Stimulated activated CD4-positive, alpha-beta T cell treated with anti-CD3 and anti-CD28 coated beads, Interleukin-15, amount 100 ng/mL, for 1 hour (primary cell): ENCODE results near the gene OR6C2.
"Not testable (repeated sequence)": the region's sequence is repeated elsewhere in the genome, so short reads cannot be mapped to it uniquely, and the experiment has no call there.

Experiments
- DNase-seq, 2 donors: peaks; one replicate each; pipeline ENCODE4 v3.0.0-alpha.2; 2020; ENCODE audit warnings: low read depth in 1 of 2, low spot score in 1 of 2

OR6C2 gene

DNA sequence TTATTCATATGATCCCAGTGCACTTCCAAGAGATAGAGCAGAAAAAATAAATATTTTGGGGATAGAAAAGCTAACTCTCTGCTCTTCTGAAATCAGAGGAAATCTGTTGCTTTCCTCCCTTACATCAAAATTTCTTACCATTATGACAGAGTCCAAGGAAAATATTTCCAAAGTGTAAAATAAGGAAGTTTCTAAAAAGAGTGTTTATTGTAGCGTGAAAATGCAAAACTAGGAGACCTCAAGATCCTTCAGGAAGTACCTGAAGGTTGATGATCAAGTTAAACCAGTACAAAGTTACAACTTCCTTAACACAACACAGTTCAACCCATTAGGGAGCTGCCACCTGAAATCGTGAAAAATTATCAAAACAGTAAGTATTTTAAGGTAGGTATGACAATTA, at the start of gene OR6C2:
Gene OR6C2, plus strand, starts transcription at position 301 of the 400 bp plus-strand sequence. CDS start 8,138 bp downstream, outside the sequence.
- no peak for DNase-seq

DNA sequence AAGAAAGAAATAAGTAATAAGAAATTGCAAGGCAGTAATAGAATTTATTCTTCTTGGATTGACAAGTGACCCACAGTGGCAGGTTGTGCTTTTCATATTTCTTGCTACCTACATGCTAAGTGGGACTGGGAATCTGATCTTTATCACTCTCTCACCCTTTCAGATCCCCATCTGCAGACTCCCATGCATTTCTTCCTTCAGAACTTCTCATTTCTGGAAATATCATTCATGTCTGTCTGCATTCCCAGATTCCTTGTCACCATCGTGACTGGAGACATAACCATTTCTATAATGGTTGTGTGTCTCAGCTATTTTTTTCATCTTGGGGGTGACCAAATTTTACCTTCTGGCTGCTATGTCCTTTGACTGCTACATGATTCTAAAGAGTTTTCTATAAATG, 47.5 kb upstream of the OR6C2 start:
- DNase-seq: no peak

DNA sequence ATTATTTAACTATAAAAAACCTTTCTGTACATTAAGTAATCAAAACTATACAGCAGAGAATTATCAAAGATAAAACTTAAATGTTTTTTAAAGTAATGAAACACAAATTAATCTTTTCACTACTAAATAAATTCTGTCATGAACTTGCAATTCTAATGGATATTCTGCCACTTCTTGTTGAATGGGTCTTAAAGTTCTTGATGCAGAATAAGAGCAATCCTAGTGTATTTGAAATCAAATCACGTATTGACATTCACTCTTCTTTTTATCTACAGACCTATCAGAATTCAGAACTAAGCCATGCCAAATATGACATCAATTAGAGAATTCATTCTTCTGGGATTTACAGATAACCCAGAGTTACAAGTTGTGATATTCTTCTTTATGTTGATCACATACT, 43.6 kb upstream of the OR6C2 start, which contains the start of gene OR6C65:
Gene OR6C65, plus strand, starts transcription at position 301 of the 400 bp plus-strand sequence. Its CDS starts 0 bp downstream, at position 301.
- no peak for DNase-seq

DNA sequence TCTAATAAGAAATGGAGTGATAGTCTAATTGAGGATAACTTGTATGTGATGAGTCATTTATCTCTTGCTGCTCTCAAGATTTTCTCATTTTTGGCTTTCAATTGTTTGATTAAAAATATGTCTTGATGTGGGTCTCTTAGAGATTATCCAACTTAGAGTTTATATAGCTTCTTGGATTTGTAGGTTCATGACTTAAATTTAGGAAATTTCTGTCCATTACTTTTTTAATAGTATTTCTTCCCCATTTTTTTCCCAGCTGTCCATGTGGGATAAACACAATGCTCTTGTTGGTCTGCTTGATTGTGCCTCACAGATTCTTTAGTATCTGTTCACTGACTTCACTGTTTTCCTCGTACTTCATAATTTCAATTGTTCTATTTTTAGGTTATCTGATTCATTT, 36.0 kb upstream of the OR6C2 start:
- no peak for DNase-seq

DNA sequence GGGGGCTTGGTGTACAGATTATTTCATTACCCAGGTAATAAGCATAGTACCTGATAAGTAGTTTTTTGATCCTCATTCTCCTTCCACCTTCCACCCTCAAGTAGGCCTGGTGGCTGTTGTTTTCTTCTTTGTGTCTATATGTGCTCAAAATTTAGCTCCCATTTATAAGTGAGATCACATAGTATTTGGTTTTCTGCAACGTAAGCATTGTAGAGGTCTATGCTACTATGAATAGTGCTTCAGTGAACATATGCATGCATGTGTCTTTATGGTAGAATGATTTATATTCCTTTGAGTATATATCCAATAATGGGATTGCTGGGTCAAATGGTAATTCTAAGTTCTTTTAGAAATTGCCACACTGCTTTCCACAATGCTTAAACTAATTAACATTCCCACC, 34.7 kb upstream of the OR6C2 start:
- not testable (repeated sequence) for DNase-seq

GRCh38 chr12:55412138-55412537, 31.7 kb upstream of the OR6C2 start:
- not testable (repeated sequence) for DNase-seq

GRCh38 chr12:55413498-55414388, 30.1 kb upstream of the OR6C2 start:
- not testable (repeated sequence) for DNase-seq

GRCh38 chr12:55414396-55414823, 29.5 kb upstream of the OR6C2 start:
- DNase-seq: not testable (repeated sequence)

- DNase-seq: not testable (repeated sequence)
Observed at GRCh38 chr12:55414889-55415288, 29.0 kb upstream of the OR6C2 start.

DNA sequence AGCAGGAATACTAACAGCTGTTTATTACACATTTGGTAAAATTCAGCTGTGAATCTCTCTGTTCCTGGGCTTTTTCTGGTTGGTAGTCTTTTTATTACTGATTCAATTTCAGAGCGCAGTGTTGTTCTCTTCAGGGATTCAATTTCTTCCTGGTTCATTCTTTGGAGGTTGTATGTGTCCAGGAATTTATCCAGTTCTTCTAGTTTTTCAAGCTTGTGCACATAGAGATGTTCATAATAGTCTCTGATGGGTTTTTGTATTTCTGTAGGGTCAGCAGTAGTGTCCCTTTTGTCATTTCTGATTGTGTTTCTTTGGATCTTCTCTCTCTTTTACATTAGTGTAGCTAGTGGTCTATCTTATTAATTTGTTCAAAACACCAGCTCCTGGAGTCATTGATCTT, 26.9 kb upstream of the OR6C2 start:
- DNase-seq: no peak

- DNase-seq: no peak
Observed at GRCh38 chr12:55420307-55420962, 23.4 kb upstream of the OR6C2 start.

GRCh38 chr12:55425954-55426353, 17.9 kb upstream of the OR6C2 start, which contains the start of gene OR6C76:
Gene OR6C76 (plus strand): TSS chr12:55426254. CDS start chr12:55426254, 0 bp downstream.
- no peak for DNase-seq

GRCh38 chr12:55428331-55429243, 15.3 kb upstream of the OR6C2 start:
- no peak for DNase-seq

DNA sequence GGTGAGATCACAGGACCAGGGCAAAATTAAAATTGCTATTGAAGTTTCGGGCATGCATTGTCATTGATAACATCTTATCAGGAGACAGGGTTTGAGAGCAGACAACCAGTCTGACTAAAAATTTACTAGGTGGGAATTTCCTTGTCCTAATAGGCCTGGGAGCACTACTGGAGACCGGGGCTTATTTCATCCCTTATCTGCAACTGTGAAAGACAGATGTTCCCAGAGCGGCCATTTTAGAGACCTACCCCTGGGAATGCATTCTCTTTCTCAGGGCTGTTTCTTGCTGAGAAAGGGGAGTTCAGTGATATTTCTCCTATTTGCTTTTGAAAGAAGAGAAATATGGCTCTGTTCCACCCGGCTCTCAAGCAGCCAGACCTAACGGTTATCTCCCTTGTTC, 2.6 kb upstream of the OR6C2 start:
- DNase-seq: not testable (repeated sequence)

DNA sequence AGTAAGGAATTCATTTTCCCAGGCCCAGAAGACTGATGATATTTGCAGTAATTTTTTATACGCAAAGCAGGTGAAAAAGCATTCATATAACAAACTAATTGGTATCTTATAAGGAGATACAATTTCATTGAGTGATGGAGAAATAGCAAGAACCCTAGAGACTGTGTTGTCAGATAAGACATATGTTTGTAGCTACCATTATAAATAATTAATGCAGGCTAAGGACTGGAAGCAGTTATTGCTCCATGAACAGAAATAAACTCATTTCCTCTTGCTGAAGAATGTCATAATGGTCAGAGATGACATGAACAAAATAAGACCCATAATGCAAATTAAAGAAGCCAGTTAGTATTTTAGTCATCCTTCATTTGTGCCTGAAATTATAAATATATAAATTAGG, 1.5 kb downstream of the OR6C2 start:
- no peak for DNase-seq

DNA sequence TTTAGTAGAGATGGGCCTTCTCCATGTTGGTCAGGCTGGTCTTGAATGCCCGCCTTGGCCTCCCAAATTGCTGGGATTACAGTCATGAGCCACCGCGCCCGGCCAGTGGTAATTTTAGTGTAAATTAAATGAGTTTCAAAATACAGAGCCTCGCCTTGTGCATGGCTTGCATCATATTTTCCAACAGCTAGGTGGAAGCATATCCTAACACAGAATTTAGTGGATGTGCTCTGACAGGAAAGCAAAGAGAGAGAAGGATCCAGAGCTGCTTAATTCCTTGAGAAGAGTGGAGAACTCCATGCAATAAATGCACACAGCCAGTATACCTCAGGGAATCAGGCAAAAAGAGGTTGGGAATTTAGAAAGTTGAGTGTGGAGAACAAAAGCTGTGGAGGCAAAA, 2.5 kb downstream of the OR6C2 start:
- no peak for DNase-seq

DNA sequence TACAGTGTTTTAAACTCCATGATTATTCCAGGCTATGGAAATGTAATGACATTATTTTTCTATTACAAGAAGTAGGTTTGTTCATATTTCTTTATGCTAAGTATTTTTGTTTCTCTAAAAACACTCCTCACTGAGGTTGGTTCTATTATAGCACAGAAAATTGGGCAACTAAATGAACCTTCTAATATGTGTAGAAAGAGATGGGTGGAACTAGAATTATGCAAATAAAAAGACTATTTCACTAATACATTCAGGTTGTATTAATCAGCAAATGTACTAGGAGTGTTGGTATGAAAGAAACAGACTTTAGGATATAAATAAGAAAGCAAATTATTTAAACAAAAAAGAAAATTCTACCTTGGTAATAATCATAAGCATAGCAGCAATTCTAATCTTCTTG, 4.9 kb downstream of the OR6C2 start:
- no peak for DNase-seq

DNA sequence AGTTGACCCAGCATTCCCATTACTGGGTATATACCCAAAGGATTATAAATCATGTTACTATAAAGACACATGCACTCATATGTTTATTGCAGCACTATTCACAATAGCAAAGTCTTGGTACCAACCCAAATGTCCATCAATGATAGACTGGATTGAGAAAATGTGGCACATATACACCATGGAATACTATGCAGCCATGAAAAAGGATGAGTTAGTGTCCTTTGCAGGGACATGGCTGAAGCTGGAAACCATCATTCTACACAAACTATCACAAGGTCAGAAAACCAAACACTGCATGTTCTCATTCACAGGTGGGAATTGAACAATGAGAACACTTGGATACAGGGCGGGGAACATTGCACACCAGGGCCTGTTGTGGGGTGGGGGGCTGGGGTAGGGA, 21.1 kb downstream of the OR6C2 start:
- not testable (repeated sequence) for DNase-seq

DNA sequence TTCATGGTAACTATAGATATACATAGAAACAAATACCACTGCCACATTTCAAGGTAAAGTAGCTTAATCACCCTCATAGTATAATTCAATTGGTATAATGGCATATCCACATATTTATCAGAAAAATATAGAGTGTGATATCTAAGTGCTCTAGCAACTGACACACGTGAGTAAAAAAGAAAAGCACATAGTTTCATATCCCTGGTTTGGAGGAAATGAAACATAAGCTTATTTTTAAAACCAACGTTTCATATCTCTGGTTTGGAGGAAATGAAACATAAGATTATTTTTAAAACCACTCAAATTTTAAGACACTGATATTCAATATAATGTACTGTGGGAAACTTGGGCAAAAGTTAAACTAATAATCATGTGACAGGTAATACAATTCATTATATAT, 24.0 kb downstream of the OR6C2 start:
- DNase-seq: no peak

GRCh38 chr12:55469291-55469690, 25.4 kb downstream of the OR6C2 start:
- no peak for DNase-seq
